NCI-H1436 treated with DMSO at 0.1 percent for 48 hours (cell line): Measurements from ENCODE around the gene RPL21.
"Not testable (repeated sequence)": the region's sequence is repeated elsewhere in the genome, so short reads cannot be mapped to it uniquely, and the experiment has no call there.

ENCODE experiments used
- DNase-seq: peaks from one replicate; lab custom pipeline; 2025; lab: John Stamatoyannopoulos, UW

The RPL21 gene

GRCh38 chr13:27289011-27289665 is 37.8 kb downstream of the RPL21 start:
- no peak for DNase-seq

- no peak for DNase-seq
These were observed 39.4 kb downstream of the RPL21 start for GRCh38 chr13:27290715-27291114.

GRCh38 chr13:27291967-27292366 is 40.6 kb downstream of the RPL21 start:
- not testable (repeated sequence) for DNase-seq

- no peak for DNase-seq
These were observed 41.8 kb downstream of the RPL21 start for GRCh38 chr13:27293076-27293691.

GRCh38 chr13:27293873-27294515 is 42.6 kb downstream of the RPL21 start:
- DNase-seq: no peak

GRCh38 chr13:27295096-27295495 is 43.7 kb downstream of the RPL21 start:
- DNase-seq: no peak

GRCh38 chr13:27295660-27296059 is 44.3 kb downstream of the RPL21 start:
- DNase-seq: no peak

- DNase-seq: no peak
These were observed 45.1 kb downstream of the RPL21 start for GRCh38 chr13:27296496-27296895.

GRCh38 chr13:27298849-27299248 is 47.5 kb downstream of the RPL21 start:
- no peak for DNase-seq

GRCh38 chr13:27300406-27300805 is 49.0 kb downstream of the RPL21 start:
- not testable (repeated sequence) for DNase-seq

GRCh38 chr13:27300941-27301586 is 49.7 kb downstream of the RPL21 start:
- DNase-seq: no peak

GRCh38 chr13:27302643-27303262 is 51.4 kb downstream of the RPL21 start:
- no peak for DNase-seq

GRCh38 chr13:27304099-27304498 is 52.7 kb downstream of the RPL21 start:
- no peak for DNase-seq

GRCh38 chr13:27304611-27305010 is 53.3 kb downstream of the RPL21 start:
- no peak for DNase-seq
